ENCODE results near the gene ARHGAP6. TPM values are rescaled to one million over a fixed set of nuclear protein-coding genes. Genes with fewer than 3 reads are reported as not detected.

The ARHGAP6 gene
- total and polyA plus RNA-seq, 8 donors, result 2.2 to 26.4 (median 8.7) TPM

- peak in 1 of 2 donors; percentile 23 for DNase-seq
- Histone ChIP-seq H3K9me3 (peaks cover 0 to 17% (median 7%) of the 10 kb centered on the region in 4 donors), H3K4me3 (peak overlapping the region; percentile 46 to 54 (median 50)), H3K27me3 (peaks cover 0 to 39% (median 28%) of the 10 kb centered on the region in 3 donors), H3K4me1 (peaks cover 0 to 16% (median 12%) of the 10 kb centered on the region in 4 donors), H3K27ac (peak overlapping the region in 3 of 5 donors; percentile 62 to 79 (median 65)), H3K36me3 (no peaks in the 10 kb centered on the region)
- intact Hi-C loops (cut with DNase I; ENCODE audit: low total_unique reads), result no loop called here
- TF ChIP-seq EP300 (IDR thresholded peaks at IDR 0.05) (no peak), CTCF (IDR thresholded peaks at IDR 0.05) (no peak), POLR2AphosphoS5 (IDR thresholded peaks at IDR 0.05) (no peak), POLR2A (IDR thresholded peaks at IDR 0.05) (no peak)
- 35 to 47% (median 40%) methylated on average over 1 to 6 of the region's 6 CpGs for WGBS, 5 donors
Observed at GRCh38 chrX:11663875-11664210, 1.9 kb downstream of the ARHGAP6 start.

- no peaks in the 10 kb centered on the region for H3K4me1 ChIP-seq
- H3K27ac ChIP-seq, result no peak overlapping the region
- no peaks in the 10 kb centered on the region for H3K36me3 ChIP-seq
- no peaks in the 10 kb centered on the region for H3K9me3 ChIP-seq
- no peak overlapping the region for H3K4me3 ChIP-seq
- no peak for DNase-seq
- 69 to 89% (median 85%) methylated on average over 7 of the region's 7 CpGs for WGBS, 5 donors
- intact Hi-C loops (cut with DNase I; ENCODE audit: low total_unique reads), result no loop called here
- TF ChIP-seq POLR2A (IDR thresholded peaks at IDR 0.05), result no peak
- TF ChIP-seq CTCF (IDR thresholded peaks at IDR 0.05), result no peak
- TF ChIP-seq POLR2AphosphoS5 (IDR thresholded peaks at IDR 0.05), result no peak
- no peak for TF ChIP-seq EP300 (IDR thresholded peaks at IDR 0.05)
- peaks cover 0 to 11% (median 0%) of the 10 kb centered on the region in 3 donors for H3K27me3 ChIP-seq
Observed at GRCh38 chrX:11655282-11656015, 10.3 kb downstream of the ARHGAP6 start.

GRCh38 chrX:11648705-11649519 is 16.8 kb downstream of the ARHGAP6 start:
- no peak for TF ChIP-seq POLR2AphosphoS5 (IDR thresholded peaks at IDR 0.05)
- TF ChIP-seq POLR2A (IDR thresholded peaks at IDR 0.05), result no peak
- no peak for TF ChIP-seq CTCF (IDR thresholded peaks at IDR 0.05)
- no peak for TF ChIP-seq EP300 (IDR thresholded peaks at IDR 0.05)
- no peak overlapping the region for H3K4me3 ChIP-seq
- no peaks in the 10 kb centered on the region for H3K36me3 ChIP-seq
- no peaks in the 10 kb centered on the region for H3K9me3 ChIP-seq
- DNase-seq, result no peak
- peak overlapping the region in 1 of 5 donors; percentile 40 for H3K27ac ChIP-seq
- WGBS, 5 donors, result 65 to 82% (median 76%) methylated on average over 5 of the region's 5 CpGs
- H3K4me1 ChIP-seq, result no peaks in the 10 kb centered on the region
- intact Hi-C loops (cut with DNase I; ENCODE audit: low total_unique reads), result no loop called here
- no peaks in the 10 kb centered on the region for H3K27me3 ChIP-seq

DNA sequence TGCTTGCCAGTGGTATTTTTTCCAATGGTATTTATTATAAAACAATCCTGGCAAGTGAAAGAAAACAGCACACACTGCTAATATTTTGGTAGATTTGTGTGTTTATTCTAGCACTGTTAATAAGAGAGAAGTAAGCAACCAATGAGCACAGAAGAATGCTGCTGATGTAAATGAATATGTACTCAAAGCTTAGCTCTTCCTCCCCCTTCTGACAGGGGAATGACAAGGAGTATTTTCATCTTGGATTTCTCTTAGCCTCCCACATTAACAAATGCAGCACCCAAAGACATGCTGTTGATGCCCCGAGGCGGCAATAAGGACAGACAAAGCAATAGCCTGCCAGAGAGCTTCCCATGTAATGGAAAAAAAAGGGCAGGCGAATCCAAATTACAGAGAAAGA is 18.6 kb downstream of the ARHGAP6 start:
- Histone ChIP-seq H3K27me3 (no peaks in the 10 kb centered on the region), H3K36me3 (no peaks in the 10 kb centered on the region), H3K4me3 (no peak overlapping the region), H3K27ac (no peak overlapping the region), H3K9me3 (no peaks in the 10 kb centered on the region), H3K4me1 (no peaks in the 10 kb centered on the region)
- no peak for TF ChIP-seq POLR2A (IDR thresholded peaks at IDR 0.05)
- no peak for TF ChIP-seq POLR2AphosphoS5 (IDR thresholded peaks at IDR 0.05)
- TF ChIP-seq EP300 (IDR thresholded peaks at IDR 0.05), result no peak
- no peak for TF ChIP-seq CTCF (IDR thresholded peaks at IDR 0.05)
- intact Hi-C loops (cut with DNase I; ENCODE audit: low total_unique reads), result no loop called here
- DNase-seq, result no peak
- 29 to 86% (median 59%) methylated on average over 2 to 3 of the region's 3 CpGs for WGBS, 5 donors
